ENCODE measurements around the gene BLMH.

Gene BLMH

DNA sequence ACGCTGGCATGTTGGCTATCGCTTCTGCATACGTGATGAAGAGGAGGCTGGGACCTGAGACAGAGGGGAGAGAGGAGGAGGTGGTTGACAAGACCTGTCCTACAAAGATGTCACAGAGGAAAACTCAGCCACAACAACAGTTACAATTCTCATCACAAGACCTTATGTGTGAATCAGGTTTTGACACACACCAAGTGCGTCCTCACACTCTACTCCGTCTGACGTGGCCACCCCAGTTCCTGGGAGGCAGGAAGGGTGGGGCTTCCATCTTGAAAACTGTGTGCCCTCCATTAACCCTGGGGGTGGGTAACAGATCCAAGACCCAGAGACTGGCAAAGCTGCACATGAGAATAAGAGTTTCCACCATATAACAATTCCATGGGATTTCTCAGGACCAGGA lies 80.4 kb downstream of the BLMH start:
- Histone ChIP-seq H3K79me1 (ENCODE audit: low read length) (no peaks in the 10 kb centered on the region), H3K79me2 (ENCODE audit: control insufficient read depth, insufficient read depth, low read length) (no peaks in the 10 kb centered on the region), H4K8ac (ENCODE audit: low read depth, low read length) (no peak overlapping the region), H3K4me3 (ENCODE audit: low read length) (no peak overlapping the region), H2BK15ac (replicated peaks; ENCODE audit: low read depth) (no peak overlapping the region), H3K9ac (ENCODE audit: low read length) (no peak overlapping the region), H3K4me1 (ENCODE audit: control insufficient read depth, low read depth, low read length) (no peaks in the 10 kb centered on the region), H2BK120ac (ENCODE audit: low read depth, low read length) (no peak overlapping the region), H3K27ac (ENCODE audit: low read depth, low read length) (no peak overlapping the region), H2AK5ac (ENCODE audit: low read length) (no peak overlapping the region), H3K27me3 (ENCODE audit: insufficient read depth, low read length, poor library complexity) (no peaks in the 10 kb centered on the region), H2BK5ac (ENCODE audit: low read length) (no peak overlapping the region), H4K5ac (ENCODE audit: low read length) (no peak overlapping the region), H3K56ac (ENCODE audit: low read length) (no peak overlapping the region), H3K4me2 (ENCODE audit: low read length) (no peak overlapping the region), H3K4ac (ENCODE audit: low read depth, low read length) (no peak overlapping the region), H3K23ac (ENCODE audit: low read length) (no peak overlapping the region), H3K36me3 (ENCODE audit: control insufficient read depth, insufficient read depth, low read length) (no peaks in the 10 kb centered on the region), H3K18ac (ENCODE audit: low read length) (no peak overlapping the region)
- DNase-seq = no peak
- no CpG with 5 or more reads among the region's 6 CpGs for WGBS (ENCODE audit: extremely low coverage, insufficient coverage, low lambda C conversion rate)

DNA sequence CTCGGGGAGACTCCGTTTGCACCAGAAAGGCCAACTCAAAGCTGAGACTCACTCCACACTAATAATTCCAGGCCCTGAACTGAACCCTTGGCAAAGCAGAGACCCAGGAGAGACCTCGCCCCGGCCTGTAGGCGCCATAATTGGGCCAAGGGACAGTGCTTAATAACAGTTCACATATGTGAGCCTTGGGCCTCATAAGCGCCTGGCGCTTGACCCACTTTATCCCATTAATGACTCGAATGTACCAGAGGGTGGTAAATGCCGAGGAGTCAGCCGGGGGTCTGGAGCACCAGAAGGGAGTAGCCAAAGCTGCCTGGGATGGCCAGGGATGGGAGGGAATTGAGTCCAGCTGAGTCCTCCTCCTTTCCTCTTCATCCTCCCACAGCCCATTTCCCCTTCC lies 80.8 kb downstream of the BLMH start:
- WGBS (ENCODE audit: extremely low coverage, insufficient coverage, low lambda C conversion rate) = no CpG with 5 or more reads among the region's 10 CpGs
- Histone ChIP-seq H3K9ac (ENCODE audit: low read length) (no peak overlapping the region), H3K4me2 (ENCODE audit: low read length) (no peak overlapping the region), H3K36me3 (ENCODE audit: control insufficient read depth, insufficient read depth, low read length) (no peaks in the 10 kb centered on the region), H2BK120ac (ENCODE audit: low read depth, low read length) (no peak overlapping the region), H4K8ac (ENCODE audit: low read depth, low read length) (no peak overlapping the region), H2AK5ac (ENCODE audit: low read length) (no peak overlapping the region), H4K5ac (ENCODE audit: low read length) (no peak overlapping the region), H3K56ac (ENCODE audit: low read length) (no peak overlapping the region), H3K4me1 (ENCODE audit: control insufficient read depth, low read depth, low read length) (no peaks in the 10 kb centered on the region), H2BK5ac (ENCODE audit: low read length) (no peak overlapping the region), H3K27me3 (ENCODE audit: insufficient read depth, low read length, poor library complexity) (no peaks in the 10 kb centered on the region), H3K18ac (ENCODE audit: low read length) (no peak overlapping the region), H2BK15ac (replicated peaks; ENCODE audit: low read depth) (no peak overlapping the region), H3K4me3 (ENCODE audit: low read length) (no peak overlapping the region), H3K79me1 (ENCODE audit: low read length) (no peaks in the 10 kb centered on the region), H3K4ac (ENCODE audit: low read depth, low read length) (no peak overlapping the region), H3K27ac (ENCODE audit: low read depth, low read length) (no peak overlapping the region), H3K79me2 (ENCODE audit: control insufficient read depth, insufficient read depth, low read length) (no peaks in the 10 kb centered on the region), H3K23ac (ENCODE audit: low read length) (no peak overlapping the region)
- no peak for DNase-seq

DNA sequence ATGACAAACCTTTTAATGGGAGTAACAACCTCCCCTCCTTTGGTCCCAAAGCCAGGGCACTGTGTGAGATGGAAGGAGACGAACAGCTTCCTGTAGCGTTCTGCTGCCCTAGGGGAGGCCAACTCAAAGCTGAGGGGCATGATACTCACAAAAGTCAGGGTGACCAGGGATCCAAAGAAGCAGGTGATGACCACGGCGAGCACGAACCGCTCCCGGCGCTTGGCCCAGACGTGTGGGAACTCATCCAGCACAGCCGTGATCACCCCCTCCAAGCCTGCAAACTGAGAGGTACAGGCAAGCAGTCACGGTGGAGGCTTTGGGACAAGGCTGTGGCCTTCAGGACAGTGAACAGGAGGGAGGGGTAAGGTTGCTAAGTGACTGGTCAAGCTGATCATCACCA lies 81.4 kb downstream of the BLMH start:
- WGBS (ENCODE audit: extremely low coverage, insufficient coverage, low lambda C conversion rate) = no CpG with 5 or more reads among the region's 11 CpGs
- H4K5ac ChIP-seq (ENCODE audit: low read length) = no peak overlapping the region

DNA sequence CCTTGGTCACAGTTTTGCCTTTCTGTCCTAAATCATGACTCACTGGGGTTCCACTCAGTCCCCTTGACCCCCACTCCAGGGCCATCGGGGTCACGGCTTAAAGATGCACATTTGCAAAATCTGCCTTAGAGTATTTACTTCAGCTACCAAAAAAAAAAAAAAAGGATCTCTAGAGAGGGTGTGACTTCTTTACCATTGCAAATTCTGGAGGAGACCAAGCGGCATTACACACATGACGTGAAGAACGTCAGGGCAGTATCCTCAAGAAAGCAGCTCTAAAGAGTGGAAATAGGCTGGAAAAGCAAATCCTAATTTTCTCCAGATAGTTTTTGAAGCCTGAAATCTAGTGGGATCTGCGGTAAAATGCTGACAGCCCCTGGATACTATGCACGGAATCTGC lies 81.8 kb downstream of the BLMH start:
- Histone ChIP-seq H2AK5ac (ENCODE audit: low read length) (no peak overlapping the region), H4K5ac (ENCODE audit: low read length) (no peak overlapping the region)
- WGBS (ENCODE audit: extremely low coverage, insufficient coverage, low lambda C conversion rate) = no CpG with 5 or more reads among the region's 7 CpGs

More for the DNA sequence above, 81.4 kb downstream of the BLMH start:
- Histone ChIP-seq H3K4me1 (ENCODE audit: control insufficient read depth, low read depth, low read length) (no peaks in the 10 kb centered on the region), H3K79me2 (ENCODE audit: control insufficient read depth, insufficient read depth, low read length) (no peaks in the 10 kb centered on the region), H2BK120ac (ENCODE audit: low read depth, low read length) (no peak overlapping the region), H3K27me3 (ENCODE audit: insufficient read depth, low read length, poor library complexity) (no peaks in the 10 kb centered on the region), H2BK15ac (replicated peaks; ENCODE audit: low read depth) (no peak overlapping the region), H3K4ac (ENCODE audit: low read depth, low read length) (no peak overlapping the region), H4K8ac (ENCODE audit: low read depth, low read length) (no peak overlapping the region), H3K27ac (ENCODE audit: low read depth, low read length) (no peak overlapping the region), H3K4me2 (ENCODE audit: low read length) (no peak overlapping the region), H2BK5ac (ENCODE audit: low read length) (no peak overlapping the region), H3K79me1 (ENCODE audit: low read length) (no peaks in the 10 kb centered on the region), H2AK5ac (ENCODE audit: low read length) (no peak overlapping the region), H3K36me3 (ENCODE audit: control insufficient read depth, insufficient read depth, low read length) (no peaks in the 10 kb centered on the region), H3K9ac (ENCODE audit: low read length) (no peak overlapping the region), H3K23ac (ENCODE audit: low read length) (no peak overlapping the region), H3K4me3 (ENCODE audit: low read length) (no peak overlapping the region), H3K56ac (ENCODE audit: low read length) (no peak overlapping the region), H3K18ac (ENCODE audit: low read length) (no peak overlapping the region)
- DNase-seq = no peak

GRCh38 chr17:30208214-30208613 lies 83.5 kb downstream of the BLMH start:
- no peak overlapping the region for H3K27ac ChIP-seq (ENCODE audit: low read depth, low read length)
- DNase-seq = no peak
- H3K79me1 ChIP-seq (ENCODE audit: low read length) = no peaks in the 10 kb centered on the region
- no peak overlapping the region for H2BK5ac ChIP-seq (ENCODE audit: low read length)
- no peak overlapping the region for H4K5ac ChIP-seq (ENCODE audit: low read length)
- H3K4me3 ChIP-seq (ENCODE audit: low read length) = no peak overlapping the region
- H3K36me3 ChIP-seq (ENCODE audit: control insufficient read depth, insufficient read depth, low read length) = no peaks in the 10 kb centered on the region
- H3K79me2 ChIP-seq (ENCODE audit: control insufficient read depth, insufficient read depth, low read length) = no peaks in the 10 kb centered on the region
- H3K9ac ChIP-seq (ENCODE audit: low read length) = no peak overlapping the region
- H4K8ac ChIP-seq (ENCODE audit: low read depth, low read length) = no peak overlapping the region
- no peak overlapping the region for H3K4me2 ChIP-seq (ENCODE audit: low read length)
- H2BK15ac ChIP-seq (replicated peaks; ENCODE audit: low read depth) = no peak overlapping the region
- H3K27me3 ChIP-seq (ENCODE audit: insufficient read depth, low read length, poor library complexity) = no peaks in the 10 kb centered on the region
- H3K4ac ChIP-seq (ENCODE audit: low read depth, low read length) = no peak overlapping the region
- no peak overlapping the region for H2BK120ac ChIP-seq (ENCODE audit: low read depth, low read length)
- WGBS (ENCODE audit: extremely low coverage, insufficient coverage, low lambda C conversion rate) = no CpG with 5 or more reads among the region's 3 CpGs
- H3K23ac ChIP-seq (ENCODE audit: low read length) = no peak overlapping the region
- H2AK5ac ChIP-seq (ENCODE audit: low read length) = no peak overlapping the region
- H3K56ac ChIP-seq (ENCODE audit: low read length) = no peak overlapping the region
- H3K4me1 ChIP-seq (ENCODE audit: control insufficient read depth, low read depth, low read length) = no peaks in the 10 kb centered on the region
- H3K18ac ChIP-seq (ENCODE audit: low read length) = no peak overlapping the region

More for the DNA sequence above, 81.8 kb downstream of the BLMH start:
- H3K9ac ChIP-seq (ENCODE audit: low read length) = no peak overlapping the region
- no peaks in the 10 kb centered on the region for H3K4me1 ChIP-seq (ENCODE audit: control insufficient read depth, low read depth, low read length)
- DNase-seq = no peak
- no peak overlapping the region for H4K8ac ChIP-seq (ENCODE audit: low read depth, low read length)
- no peak overlapping the region for H3K4me3 ChIP-seq (ENCODE audit: low read length)
- H3K36me3 ChIP-seq (ENCODE audit: control insufficient read depth, insufficient read depth, low read length) = no peaks in the 10 kb centered on the region
- no peaks in the 10 kb centered on the region for H3K79me2 ChIP-seq (ENCODE audit: control insufficient read depth, insufficient read depth, low read length)
- H3K23ac ChIP-seq (ENCODE audit: low read length) = no peak overlapping the region
- H3K4me2 ChIP-seq (ENCODE audit: low read length) = no peak overlapping the region
- H3K27ac ChIP-seq (ENCODE audit: low read depth, low read length) = no peak overlapping the region
- no peak overlapping the region for H3K4ac ChIP-seq (ENCODE audit: low read depth, low read length)
- no peaks in the 10 kb centered on the region for H3K79me1 ChIP-seq (ENCODE audit: low read length)
- H2BK15ac ChIP-seq (replicated peaks; ENCODE audit: low read depth) = no peak overlapping the region
- no peak overlapping the region for H3K56ac ChIP-seq (ENCODE audit: low read length)
- no peak overlapping the region for H2BK120ac ChIP-seq (ENCODE audit: low read depth, low read length)
- H3K18ac ChIP-seq (ENCODE audit: low read length) = no peak overlapping the region
- H3K27me3 ChIP-seq (ENCODE audit: insufficient read depth, low read length, poor library complexity) = no peaks in the 10 kb centered on the region
- no peak overlapping the region for H2BK5ac ChIP-seq (ENCODE audit: low read length)

DNA sequence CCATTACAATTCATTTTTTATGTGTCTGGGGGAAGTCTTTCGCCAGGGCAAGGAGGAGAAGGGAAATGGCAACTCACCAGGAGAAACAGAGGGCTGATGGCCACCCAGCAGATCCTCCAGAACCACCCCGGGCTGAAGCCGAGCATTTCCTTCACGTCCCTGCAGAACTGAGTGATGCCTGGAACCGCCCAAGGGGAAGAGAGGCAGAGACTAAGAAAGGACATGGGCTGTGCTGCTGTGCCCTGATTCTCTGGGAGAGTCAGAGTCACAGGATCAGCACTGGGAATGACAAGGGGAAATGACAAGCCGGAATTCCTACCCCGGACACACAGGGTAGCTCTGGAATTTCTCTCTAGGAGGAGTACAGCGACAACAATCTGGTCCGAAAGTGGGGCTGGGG lies 84.1 kb downstream of the BLMH start:
- no peak overlapping the region for H3K56ac ChIP-seq (ENCODE audit: low read length)
- H3K79me2 ChIP-seq (ENCODE audit: control insufficient read depth, insufficient read depth, low read length) = no peaks in the 10 kb centered on the region
- H3K4me3 ChIP-seq (ENCODE audit: low read length) = no peak overlapping the region
- no CpG with 5 or more reads among the region's 9 CpGs for WGBS (ENCODE audit: extremely low coverage, insufficient coverage, low lambda C conversion rate)
- H3K23ac ChIP-seq (ENCODE audit: low read length) = no peak overlapping the region
- no peak overlapping the region for H3K4ac ChIP-seq (ENCODE audit: low read depth, low read length)
- H3K79me1 ChIP-seq (ENCODE audit: low read length) = no peaks in the 10 kb centered on the region
- no peak overlapping the region for H4K8ac ChIP-seq (ENCODE audit: low read depth, low read length)
- no peak overlapping the region for H2BK15ac ChIP-seq (replicated peaks; ENCODE audit: low read depth)
- H4K5ac ChIP-seq (ENCODE audit: low read length) = no peak overlapping the region
- no peaks in the 10 kb centered on the region for H3K4me1 ChIP-seq (ENCODE audit: control insufficient read depth, low read depth, low read length)
- no peak overlapping the region for H2BK120ac ChIP-seq (ENCODE audit: low read depth, low read length)
- DNase-seq = no peak
- no peaks in the 10 kb centered on the region for H3K36me3 ChIP-seq (ENCODE audit: control insufficient read depth, insufficient read depth, low read length)
- H3K27ac ChIP-seq (ENCODE audit: low read depth, low read length) = no peak overlapping the region
- no peaks in the 10 kb centered on the region for H3K27me3 ChIP-seq (ENCODE audit: insufficient read depth, low read length, poor library complexity)
- no peak overlapping the region for H2AK5ac ChIP-seq (ENCODE audit: low read length)
- no peak overlapping the region for H3K18ac ChIP-seq (ENCODE audit: low read length)
- no peak overlapping the region for H3K9ac ChIP-seq (ENCODE audit: low read length)
- H3K4me2 ChIP-seq (ENCODE audit: low read length) = no peak overlapping the region
- H2BK5ac ChIP-seq (ENCODE audit: low read length) = no peak overlapping the region

Data from mesendoderm (in vitro differentiated cells).